ENCODE measurements around the gene RETREG2.

RETREG2 gene

DNA sequence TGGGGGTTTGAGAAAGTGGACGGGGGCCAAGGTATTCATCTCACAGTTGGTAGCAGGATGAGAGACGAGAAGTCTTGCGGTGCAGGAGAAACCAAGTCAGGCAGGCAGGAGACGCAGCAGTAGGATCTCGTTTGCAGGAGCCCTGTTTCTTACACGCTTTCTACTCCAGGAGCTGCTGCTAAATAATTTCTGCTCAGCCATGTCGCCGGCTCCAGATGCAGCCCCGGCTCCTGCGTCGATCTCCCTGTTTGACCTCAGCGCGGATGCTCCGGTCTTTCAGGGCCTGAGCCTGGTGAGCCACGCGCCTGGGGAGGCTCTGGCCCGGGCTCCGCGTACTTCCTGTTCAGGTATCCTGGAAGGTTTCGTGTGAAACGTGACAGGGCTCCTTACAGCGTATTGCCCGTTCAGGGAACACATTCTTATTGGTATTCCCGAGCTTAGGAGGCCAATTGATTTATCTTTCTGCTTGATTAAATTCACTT lies 52.0 kb downstream of the RETREG2 start:
- H3K27me3 ChIP-seq (ENCODE audit: low read depth, low read length): no peaks in the 10 kb centered on the region
- H3K4me1 ChIP-seq (ENCODE audit: control insufficient read depth in 1 of 2, insufficient read depth in 2 of 2, low read length in 2 of 2): peaks cover 10 to 29% of the 10 kb centered on the region in 2 donors
- H3K9me3 ChIP-seq (ENCODE audit: control insufficient read depth in 1 of 2, low read length in 2 of 2): no peaks in the 10 kb centered on the region
- H3K36me3 ChIP-seq (ENCODE audit: control insufficient read depth in 1 of 2, insufficient read depth in 2 of 2, low read length in 2 of 2): peaks cover 43% of the 10 kb centered on the region in 2 donors
- peak overlapping the region; percentile 90 to 94 for H3K4me3 ChIP-seq (ENCODE audit: low read depth in 1 of 2, low read length in 2 of 2)
- H3K27ac ChIP-seq (ENCODE audit: low read length): peak overlapping the region; percentile 90

DNA sequence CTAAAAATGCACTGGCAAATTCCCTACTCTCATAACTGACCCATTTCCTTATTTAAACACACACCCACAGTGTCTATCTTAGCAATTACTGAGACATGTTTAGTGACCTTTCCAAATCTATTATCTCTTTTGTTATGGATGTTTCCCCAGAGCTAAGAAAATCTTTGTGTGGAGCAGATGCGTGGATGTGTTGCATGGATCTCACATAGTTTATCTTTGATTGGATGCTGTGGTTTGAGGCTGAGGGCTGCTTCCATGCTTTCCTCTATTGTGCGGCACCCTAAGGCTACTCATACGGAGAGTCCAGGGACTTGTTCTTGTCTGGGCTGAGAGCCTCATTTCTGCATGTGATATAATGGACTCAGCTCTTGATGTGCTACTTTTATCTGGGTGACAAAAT lies 56.3 kb downstream of the RETREG2 start:
- no peak overlapping the region for H3K27ac ChIP-seq (ENCODE audit: low read length)
- no peak overlapping the region for H3K4me3 ChIP-seq (ENCODE audit: low read depth in 1 of 2, low read length in 2 of 2)
- H3K9me3 ChIP-seq (ENCODE audit: control insufficient read depth in 1 of 2, low read length in 2 of 2): no peaks in the 10 kb centered on the region
- no peaks in the 10 kb centered on the region for H3K27me3 ChIP-seq (ENCODE audit: low read depth, low read length)
- peaks cover 57 to 77% of the 10 kb centered on the region in 2 donors for H3K36me3 ChIP-seq (ENCODE audit: control insufficient read depth in 1 of 2, insufficient read depth in 2 of 2, low read length in 2 of 2)
- peaks cover 0 to 14% of the 10 kb centered on the region in 2 donors for H3K4me1 ChIP-seq (ENCODE audit: control insufficient read depth in 1 of 2, insufficient read depth in 2 of 2, low read length in 2 of 2)
